Activated CD4-positive, alpha-beta T cell treated with anti-CD3 and anti-CD28 coated beads for 24 hours (primary cell): Measurements from ENCODE around the gene ROM1.
"Not testable (repeated sequence)": the region's sequence is repeated elsewhere in the genome, so short reads cannot be mapped to it uniquely, and the experiment has no call there.

Experiments
- DNase-seq, 2 donors: peaks; one replicate each; pipeline ENCODE4 v3.0.0-alpha.2; 2020; ENCODE audit warnings: low read depth in 2 of 2

Gene ROM1

DNA sequence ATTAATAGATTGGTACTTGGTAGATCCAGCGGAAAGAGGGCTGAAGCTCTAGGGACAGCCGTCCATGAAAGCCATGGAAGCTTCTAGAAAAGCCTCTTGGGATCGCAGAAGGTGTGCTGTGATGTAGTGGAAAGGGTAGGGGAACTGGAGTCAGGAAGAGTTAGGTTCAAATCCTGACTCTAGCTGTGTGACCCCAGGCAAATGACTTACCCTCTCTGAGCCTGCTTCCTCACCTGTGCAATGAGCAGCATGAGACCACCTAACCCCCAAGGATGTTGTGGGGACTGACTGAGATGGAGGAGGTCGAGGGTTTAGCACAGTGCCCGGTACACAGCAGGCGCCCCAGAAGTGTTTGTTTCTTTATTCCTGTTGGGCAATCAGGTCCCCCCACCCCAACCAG lies 2.7 kb upstream of the ROM1 start:
- no peak for DNase-seq

DNA sequence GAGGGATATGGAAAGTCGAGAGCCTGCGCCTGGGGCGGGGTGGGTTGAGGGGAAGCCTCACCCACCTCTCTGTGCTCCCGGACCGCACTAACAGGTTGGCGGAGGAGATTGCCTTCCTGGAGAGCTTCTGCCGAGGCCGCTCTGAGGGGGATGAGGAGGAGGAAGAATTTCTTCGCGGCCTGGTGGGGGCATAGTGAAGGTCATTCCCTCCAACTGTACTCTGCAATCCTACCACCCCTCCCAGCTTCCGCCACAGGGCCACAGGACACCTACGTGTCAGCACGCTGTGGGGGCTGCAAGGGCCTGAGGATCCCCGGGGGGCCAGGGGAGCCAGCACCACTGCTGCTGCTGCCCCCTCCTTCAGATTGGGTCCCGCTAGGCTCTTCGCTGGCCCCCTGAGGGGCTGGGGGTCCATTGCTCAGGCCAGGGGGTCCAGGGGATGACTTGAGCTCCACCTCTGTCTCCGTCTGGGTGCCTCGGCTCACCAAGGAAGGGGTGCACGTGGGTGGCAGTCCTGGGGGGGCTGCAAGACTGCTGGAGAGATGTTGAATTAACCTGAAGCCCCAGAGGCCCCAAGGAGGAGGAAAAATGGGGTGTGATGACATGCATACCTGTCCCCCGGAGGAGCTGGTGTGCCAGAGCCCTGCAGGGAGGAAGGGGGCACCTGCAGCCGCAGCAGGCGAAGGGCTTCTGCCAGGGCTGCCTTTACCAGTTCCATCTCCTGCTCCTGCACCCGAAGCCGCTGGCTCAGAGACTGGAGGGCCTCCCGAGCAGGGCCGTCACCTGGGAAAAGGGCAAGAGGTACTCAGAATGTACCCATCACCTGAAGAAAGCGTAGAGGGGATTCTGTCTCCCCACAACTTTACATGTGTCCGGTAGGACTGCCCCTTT lies 2.0 kb upstream of the ROM1 start:
- no peak for DNase-seq

DNA sequence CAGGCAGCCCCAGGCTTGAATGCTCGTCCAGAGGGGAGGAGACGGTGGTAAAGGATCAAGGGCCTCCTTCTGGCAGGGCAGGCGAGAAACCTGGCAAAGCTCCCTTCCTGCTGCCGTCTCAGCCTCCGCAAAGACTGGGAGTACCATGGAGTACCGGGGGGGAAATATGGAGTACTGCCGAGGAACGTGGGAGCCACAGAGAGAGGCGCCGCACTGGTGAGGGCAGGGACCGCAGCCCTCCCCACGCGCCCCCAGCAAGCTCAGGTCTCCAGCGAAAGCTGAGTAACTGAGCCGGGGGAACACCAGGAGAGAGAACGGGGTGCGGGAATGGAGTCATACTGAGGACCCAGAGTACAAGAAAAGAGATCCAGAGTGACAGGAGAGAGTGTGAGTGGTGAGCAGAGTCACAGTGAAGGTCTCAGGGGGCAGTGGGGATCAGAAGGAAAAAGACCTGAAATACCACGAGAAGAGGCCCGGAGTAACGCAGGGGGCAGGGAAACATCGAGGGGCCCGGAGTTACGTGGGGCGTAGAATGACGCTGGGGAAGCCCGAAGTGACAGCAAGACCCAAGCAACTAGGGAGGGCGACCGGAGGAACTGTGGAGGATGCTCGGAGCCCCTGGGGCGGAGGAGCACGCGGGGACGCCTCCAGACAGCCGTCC lies 1.2 kb upstream of the ROM1 start:
- DNase-seq, result peak; percentile 38 to 39

DNA sequence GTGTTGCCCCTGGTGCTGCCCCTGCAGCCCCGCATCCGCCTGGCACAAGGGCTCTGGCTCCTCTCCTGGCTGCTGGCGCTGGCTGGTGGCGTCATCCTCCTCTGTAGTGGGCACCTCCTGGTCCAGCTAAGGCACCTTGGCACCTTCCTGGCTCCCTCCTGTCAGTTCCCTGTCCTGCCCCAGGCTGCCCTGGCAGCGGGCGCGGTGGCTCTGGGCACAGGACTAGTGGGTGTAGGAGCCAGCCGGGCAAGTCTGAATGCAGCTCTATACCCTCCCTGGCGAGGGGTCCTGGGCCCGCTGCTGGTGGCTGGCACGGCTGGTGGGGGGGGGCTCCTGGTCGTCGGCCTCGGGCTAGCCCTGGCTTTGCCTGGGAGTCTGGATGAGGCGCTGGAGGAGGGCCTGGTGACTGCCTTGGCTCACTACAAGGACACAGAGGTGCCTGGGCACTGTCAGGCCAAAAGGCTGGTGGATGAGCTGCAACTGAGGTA lies 278 bp downstream of the ROM1 start:
- no peak for DNase-seq

DNA sequence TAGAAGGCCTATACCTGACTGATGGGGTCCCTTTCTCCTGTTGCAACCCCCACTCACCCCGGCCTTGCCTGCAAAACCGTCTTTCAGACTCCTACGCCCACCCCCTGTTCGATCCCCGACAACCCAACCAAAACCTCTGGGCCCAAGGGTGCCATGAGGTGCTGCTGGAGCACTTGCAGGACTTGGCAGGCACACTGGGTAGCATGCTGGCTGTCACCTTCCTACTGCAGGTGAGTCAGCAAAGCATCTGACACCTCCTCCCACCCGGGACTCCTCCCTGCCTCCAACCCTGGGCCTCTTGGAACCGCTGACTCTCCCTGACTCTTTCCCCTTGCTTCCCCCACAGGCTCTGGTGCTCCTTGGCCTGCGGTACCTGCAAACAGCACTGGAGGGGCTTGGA lies 1.2 kb downstream of the ROM1 start:
- peak; percentile 29 to 47 for DNase-seq

DNA sequence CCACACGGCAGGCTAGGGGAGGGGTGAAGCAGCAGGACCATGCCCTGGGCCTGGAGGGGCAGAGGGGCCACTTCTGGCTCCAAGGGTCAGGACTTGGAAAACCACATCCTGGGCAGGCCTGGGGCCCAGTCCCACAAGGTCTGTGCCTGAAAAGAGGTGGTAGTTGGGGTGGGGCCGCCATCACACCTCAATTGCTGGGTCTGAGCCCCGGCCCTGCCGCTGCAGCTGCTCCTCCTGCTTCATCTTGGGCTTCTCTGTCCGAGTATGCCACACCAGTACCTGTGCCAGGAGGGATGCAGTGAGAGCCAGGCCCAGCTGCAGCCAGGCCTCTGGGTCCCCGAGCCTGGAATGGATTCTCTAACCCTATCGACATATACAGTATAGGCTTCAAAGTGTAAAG lies 2.5 kb downstream of the ROM1 start:
- no peak for DNase-seq

DNA sequence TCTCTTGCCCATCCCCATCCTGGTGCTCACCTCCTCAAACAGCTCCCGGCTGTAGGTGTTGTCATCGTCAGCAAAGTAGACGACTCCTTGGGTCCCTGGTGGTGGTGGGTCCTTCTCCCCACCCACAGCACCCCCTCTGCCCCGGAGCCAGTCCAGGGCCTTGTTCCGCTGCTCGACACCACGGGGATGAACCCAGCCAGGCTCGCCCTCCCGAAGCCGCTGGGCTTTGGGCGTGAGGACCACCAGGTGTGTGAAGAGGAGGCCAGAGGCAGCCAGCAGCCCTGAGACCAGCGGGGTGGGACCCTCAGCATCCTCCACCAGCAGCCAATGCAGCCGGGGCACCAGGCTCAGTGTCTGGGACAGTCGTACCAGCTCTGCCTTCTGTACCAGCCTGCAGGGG lies 3.9 kb downstream of the ROM1 start:
- not testable (repeated sequence) for DNase-seq

DNA sequence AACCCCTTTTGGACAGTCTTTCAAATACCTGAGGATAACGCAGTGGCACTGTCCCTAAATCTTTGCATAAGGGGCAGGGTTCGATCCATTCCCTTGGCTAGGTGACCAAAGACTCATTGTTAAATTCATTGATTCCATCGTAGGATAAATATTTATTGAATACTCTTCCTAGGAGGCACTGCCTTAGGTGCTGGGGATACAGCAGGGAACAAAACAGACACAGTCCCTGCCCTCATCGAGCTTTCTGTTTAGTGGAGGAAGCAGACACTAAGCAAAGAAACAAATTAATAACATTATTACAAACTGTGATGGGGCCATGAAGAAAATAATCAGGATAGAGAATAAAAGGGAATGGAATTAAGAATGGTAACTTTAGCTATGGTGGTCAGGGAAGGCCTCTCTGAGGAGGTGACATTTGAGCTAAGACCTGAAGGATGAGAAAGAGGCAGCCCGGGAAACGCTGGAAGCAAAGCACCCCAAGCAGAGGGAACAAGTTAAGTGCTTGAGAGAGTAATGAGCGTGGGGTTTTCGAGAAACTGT lies 8.0 kb downstream of the ROM1 start:
- DNase-seq, result no peak

DNA sequence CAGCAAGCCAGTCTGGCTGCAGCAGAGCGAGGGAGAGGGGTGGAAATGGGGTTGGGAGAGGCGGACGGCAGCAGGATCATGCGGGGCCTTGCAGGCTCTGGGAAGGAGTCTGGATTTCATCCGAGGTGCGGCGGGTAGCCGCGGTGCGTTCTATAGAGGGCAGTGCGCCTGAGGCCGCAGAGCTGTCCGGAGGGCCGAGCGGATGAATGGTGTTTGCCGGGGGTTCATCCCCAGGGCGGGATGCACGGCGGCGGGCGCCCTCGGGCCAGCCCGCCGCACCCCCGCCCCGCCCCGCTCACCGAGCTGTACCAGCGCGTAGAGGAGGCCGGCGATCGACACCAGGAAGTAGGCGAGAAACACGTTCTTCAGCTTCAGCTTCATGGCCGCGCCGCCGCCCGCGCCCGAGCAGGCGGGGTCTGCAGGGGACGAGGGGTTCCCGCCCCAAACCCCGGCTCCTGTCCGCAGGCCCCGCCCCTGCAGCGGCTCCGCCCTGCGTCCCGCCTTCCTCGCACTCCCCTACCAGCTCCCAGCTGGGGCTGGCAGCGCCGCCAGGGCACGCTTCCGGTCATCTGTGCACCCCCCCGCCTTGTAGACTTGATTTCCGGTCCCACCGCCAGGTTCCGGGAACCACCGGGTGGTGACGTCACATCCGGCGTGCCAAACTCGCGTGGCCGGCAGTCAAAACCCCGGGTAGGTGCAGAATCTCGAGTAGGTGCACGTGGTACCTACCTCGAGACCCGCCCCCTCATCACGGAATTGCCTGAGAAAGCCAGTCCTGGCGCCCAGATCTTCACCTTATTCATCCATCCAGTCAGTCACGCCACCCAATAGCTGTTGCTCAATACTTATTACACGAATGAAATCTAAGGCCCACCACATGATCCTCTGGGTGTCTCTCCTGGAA lies 8.8 kb downstream of the ROM1 start, which contains the start of gene B3GAT3:
TSS of gene B3GAT3 (minus strand) at position 420 of the 904 bp plus-strand sequence. CDS start at position 381, 39 bp downstream.
- DNase-seq, result peak; percentile 89 to 96

DNA sequence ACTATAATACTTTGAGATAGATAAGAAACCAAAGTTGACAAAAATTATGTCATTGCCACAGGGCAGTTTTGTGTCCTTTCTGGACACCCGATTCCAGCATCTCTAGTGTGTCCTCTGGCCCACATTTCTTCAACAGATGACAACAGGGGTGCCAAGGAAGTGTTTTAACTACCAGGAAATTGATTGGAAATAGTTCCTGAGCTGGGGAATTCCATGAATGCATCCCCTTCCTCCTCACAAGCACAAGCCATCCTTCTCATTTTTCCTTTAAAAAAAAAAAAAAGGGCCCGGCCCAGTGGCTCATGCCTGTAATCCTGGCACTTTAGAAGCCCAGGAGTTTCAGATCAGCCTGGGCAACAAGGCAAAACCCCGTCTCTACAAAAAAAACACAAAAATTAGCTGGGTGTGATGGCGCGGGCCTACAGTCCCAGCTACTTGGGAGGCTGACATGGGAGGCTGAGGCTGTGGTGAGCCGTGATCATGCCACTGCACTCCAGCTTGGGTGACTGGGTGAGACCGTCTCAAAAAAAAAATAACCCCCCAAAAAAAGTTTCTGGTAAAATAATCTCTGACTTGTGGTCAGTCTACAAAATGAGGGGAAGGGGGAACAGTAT lies 9.5 kb downstream of the ROM1 start:
- no peak for DNase-seq

DNA sequence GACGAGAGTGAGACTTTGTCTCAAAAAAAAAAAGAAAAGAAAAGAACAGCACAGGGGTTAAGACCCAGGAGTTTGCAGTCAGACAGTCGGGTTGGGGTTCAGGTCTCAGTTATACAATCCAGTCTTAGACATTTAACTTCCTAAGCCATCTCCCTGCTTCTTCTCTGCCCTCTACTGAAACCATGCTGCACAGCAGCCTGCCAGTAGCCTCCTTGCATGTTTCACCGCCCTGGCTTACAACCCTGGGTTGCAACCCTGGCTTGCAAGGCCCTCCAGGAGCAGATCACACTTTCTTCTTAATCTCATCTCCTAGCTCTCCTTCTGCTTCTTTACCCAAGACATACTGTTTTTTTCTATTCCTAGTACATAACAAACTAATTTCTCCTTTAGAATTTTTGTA lies 14.7 kb downstream of the ROM1 start:
- no peak for DNase-seq

DNA sequence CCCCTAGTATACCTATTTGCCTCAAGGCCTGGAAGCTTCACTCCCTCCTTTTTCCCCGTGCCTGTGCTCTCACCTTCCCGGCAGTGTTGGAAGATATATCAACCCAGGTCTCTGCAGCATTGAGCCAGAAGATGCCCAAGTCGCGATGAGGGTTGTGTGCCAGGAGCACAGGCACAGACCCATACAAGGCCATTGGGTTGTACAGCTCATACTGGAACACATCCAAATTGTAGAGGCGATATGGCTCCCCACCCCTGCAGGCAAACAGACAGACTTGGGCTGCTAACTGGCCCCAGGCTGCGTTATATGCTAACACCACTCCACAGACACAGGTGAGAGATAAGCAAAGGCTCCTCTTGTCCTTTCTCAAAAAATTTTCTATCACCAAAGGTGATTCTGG lies 19.4 kb downstream of the ROM1 start:
- DNase-seq, result no peak

DNA sequence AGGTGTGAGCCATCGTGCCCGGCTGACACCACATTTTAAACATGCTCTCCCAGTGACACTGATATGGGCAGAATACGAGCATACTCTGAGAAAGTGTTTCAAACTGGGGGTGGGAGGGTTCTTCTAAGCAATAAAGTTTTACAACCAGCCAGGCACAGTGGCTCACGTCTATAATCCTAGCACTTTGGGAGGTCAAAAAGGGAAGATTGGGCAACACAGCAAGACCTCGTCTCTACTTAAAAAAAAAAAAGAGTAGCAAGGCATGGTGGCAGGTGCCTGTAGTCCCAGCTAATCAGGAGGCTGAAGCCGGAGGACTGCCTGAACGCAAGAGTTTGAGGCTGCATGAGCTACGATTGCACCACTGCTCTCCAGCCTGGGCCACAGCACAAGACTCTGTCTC lies 31.2 kb downstream of the ROM1 start:
- DNase-seq, result no peak

DNA sequence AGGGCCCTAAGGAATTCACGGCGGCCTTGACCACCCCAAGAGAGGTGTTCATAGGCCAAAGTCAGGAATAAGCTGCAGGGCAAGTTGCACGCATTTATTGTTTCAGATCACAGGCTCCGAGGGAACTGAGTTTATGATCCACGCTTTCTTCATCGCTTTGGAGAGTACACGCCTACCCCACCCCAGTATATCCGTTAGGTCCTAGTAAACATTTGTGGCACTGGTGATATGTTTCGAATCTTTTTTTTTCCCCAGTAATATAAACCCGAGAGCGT lies 32.6 kb downstream of the ROM1 start:
- DNase-seq, result no peak

DNA sequence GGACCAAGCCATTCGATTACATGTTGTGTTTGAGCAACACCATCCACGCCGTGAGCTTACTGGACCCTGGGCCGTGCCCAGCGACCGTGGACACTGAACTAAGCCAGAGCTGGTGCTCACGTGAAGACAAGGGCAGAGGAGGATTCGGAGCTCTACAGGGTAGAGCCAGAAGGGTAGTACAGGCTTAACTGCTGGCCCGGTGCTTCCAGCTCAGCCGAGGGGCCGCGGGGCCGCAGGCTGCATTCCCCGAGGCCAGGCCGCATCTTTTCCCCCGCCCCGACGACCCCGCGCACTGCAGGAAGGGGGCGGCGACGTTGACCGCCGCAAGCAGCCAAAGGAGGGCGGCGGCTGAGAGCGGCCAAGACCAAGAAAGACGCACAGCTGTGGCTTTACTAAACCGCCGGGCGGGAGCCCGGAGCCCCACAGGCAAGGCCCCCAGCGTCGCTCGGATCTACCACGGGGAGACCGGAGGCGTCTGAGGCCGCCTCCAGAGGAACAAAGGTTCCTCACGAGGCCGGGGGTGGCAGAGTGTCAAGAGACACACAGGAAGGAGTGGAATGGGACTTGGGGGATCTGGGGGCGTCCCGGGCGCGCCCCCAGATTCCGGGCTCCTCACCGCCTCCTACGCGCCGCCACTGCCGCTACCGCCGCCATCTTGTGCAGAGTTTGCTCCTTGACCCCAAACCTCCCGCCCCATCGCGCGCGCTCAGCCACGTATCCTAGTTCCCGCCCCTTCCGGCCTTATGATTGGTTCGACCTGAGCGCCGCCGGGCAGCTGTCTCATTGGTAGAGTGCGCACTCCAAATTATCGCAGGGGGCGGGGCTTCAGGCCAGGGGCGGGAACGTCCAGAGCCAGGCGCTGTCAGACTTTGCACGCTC lies 33.1 kb downstream of the ROM1 start, which contains the start of gene GANAB:
TSS of gene GANAB (minus strand) at position 668 of the 879 bp plus-strand sequence. CDS start at position 654, 14 bp downstream.
- peak; percentile 99 to 100 for DNase-seq

DNA sequence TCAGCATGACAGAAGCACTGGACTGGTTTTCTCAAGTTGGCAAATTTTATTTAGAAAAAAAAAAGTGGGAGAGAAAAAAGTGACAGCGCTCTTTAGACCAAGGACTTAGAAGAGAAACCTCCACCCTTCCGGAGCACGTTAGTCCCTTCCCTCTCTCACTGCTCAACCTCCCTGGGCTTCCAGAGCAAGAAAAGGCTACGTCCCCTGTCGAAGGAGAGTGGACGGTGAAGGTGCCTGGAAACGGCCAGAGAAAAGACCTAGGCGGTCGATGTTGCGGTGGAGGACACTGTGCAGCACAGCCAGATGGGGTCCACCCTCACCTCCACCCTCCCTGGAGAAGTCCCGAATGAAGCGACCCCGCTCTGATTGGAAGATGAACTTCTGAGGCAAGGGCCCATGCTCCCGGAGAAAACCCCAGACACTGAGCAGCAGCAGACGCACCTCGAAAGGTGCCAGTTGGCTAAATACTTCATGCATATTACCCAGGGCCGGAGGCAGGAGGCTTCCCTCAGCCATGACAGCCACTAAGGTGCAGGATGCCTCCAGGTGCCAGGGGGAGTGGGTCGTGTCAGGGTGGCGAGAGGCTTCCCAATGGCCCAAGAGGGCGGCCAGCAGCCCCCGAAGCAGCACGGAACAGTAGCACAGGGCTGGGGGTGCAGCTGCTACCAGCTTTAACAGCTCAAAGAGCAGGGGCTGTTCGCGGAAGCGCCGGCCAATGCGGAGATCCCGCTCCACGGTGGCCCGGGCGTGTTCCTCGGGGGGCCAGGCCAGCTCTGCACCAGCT lies 34.0 kb downstream of the ROM1 start:
- DNase-seq, result no peak

DNA sequence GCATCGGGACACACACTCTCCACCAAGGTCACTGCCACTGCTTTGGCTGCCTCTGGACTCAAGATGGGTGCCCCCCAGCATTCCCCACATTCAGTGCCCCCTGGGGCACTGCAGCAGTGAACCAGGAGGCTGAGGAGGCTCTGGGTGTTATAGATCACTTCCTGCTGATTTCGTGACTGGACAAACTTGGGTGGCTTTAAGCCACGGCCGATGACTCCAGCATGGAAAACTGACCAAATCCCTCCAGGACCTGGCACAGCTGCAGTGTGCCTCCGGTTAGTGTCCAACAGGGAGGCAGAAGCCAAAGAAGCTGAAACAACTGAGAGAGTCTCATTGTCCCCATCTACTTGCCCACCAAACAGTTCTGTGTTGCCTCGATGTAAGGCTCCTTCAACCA lies 34.5 kb downstream of the ROM1 start:
- DNase-seq, result no peak

DNA sequence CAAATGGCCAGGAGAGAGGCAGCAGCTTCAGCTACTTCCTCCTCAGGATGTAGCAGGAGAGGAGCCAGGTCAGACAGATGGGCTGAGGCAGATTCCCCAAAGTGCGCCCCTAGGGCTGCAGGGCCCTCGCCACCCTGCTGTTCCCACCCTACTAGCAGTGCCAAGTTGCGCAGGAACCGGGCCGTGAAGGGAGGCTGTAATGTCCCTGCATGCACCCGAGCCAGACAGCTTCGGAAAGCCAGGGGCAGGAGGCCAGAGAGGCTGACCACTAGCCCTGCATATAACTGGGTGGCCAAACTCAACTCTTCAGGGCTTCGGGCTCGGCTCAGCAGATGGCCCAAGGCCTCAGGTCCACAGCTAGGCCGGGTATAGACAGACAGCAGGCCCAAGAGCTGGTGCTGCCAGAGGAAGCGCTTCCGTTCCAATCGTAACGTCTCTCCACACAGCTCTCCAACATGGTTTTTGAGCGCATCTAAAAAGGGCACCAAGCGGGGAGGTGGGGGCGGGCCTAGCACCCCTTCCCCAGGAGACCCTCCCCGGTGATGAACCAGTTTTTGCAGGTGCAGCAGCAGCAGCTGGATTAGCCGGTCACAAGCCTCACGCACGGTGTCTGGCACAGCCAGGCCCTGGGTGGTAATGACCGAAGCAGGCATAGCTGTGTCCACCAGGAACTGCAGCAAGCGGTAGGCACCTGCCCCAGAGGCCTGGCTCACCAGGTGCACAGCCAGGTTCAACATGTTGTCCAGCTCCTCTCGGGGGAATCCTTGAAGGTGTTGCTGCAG lies 35.3 kb downstream of the ROM1 start:
- DNase-seq, result no peak

DNA sequence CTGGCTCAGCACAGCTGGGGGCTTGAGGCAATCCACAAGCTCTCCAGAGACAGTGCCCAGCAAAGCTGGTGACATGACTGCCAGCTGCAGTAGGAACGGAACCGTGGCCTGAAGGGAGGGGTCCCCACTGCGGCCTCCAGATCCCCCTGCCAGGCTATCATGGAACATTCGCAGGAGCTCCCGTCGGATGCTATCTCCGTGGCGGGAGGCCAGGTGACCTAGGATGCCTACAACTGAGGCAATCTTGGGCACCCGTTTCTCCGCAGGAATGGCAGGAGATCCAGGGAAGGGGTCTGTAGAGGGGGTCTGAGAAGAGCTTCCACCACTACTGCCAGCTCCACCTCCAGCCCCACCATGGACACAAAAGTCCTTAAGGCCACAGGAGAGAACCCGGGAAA lies 35.9 kb downstream of the ROM1 start:
- no peak for DNase-seq
